K562 (cell line): Measurements from ENCODE around the gene EFCAB12. TPM values are rescaled to one million over a fixed set of nuclear protein-coding genes. Genes with fewer than 3 reads are reported as not detected.

Experiments used
- CHD7 ChIP-seq: fragments of 200-600 bp; sonication (generic); IDR thresholded peaks from one replicate; pipeline ENCODE4 v1.6.1; 2012; ENCODE audit warnings: mild to moderate bottlenecking, low read depth, low read length, inconsistent platforms
- ELF1 ChIP-seq: fragments of 200-800 bp; sonication (Bioruptor generic); IDR thresholded peaks from 2 replicates; pipeline ENCODE4 v1.6.1; 2016; ENCODE audit warnings: missing genetic modification characterization, missing compliant biosample characterization
- FOXK2 ChIP-seq, 2 experiments: fragments of 450-650 bp; IDR thresholded peaks in 1 of 2; conservative IDR thresholded peaks in 1 of 2; 2 replicates each; pipeline ENCODE4 v1.6.1; 2016; ENCODE audit warnings: low read depth in 2 of 2, mild to moderate bottlenecking in 1 of 2
- GATA2 ChIP-seq: sonication (generic); formaldehyde crosslinking; IDR thresholded peaks from 2 replicates; pipeline ENCODE4 v1.4.0; 2020; ENCODE audit warnings: mild to moderate bottlenecking, missing genetic modification reagents
- ILF3 ChIP-seq: fragments of 450-650 bp; IDR thresholded peaks from 2 replicates; pipeline ENCODE4 v1.6.1; 2018; ENCODE audit warnings: antibody characterized with exemption, mild to moderate bottlenecking, moderate library complexity, borderline replicate concordance
- NR4A1 ChIP-seq, 2 experiments: fragments of 250-450 bp in 1 of 2; fragments of 450-650 bp in 1 of 2; sonication (Bioruptor Pico) in 1 of 2; IDR thresholded peaks; 2 replicates each; pipeline versions ENCODE4 v1.4.0 to v1.6.1; 2016 to 2020; ENCODE audit warnings: mild to moderate bottlenecking in 2 of 2, missing compliant biosample characterization in 1 of 2, missing genetic modification characterization in 1 of 2, moderate library complexity in 1 of 2
- RBBP5 ChIP-seq: fragments of 200-600 bp; sonication (generic); IDR thresholded peaks from 2 replicates; pipeline ENCODE4 v1.6.1; 2012; ENCODE audit warnings: borderline replicate concordance, mild to moderate bottlenecking, low read length, control low read depth, inconsistent platforms; ENCODE audit not compliant: insufficient read depth, poor library complexity, severe bottlenecking
- RFX1 ChIP-seq: fragments of 450-650 bp; IDR thresholded peaks from 2 replicates; pipeline ENCODE4 v1.6.1; 2016; ENCODE audit warnings: mild to moderate bottlenecking, moderate library complexity
- TAL1 ChIP-seq: fragments of 450-650 bp; IDR thresholded peaks from 2 replicates; pipeline ENCODE4 v1.6.1; 2016; ENCODE audit warnings: mild to moderate bottlenecking
- ZEB2 ChIP-seq: fragments of 450-650 bp; IDR thresholded peaks from 2 replicates; pipeline ENCODE4 v1.6.1; 2016
- ZNF146 ChIP-seq: IDR thresholded peaks from one replicate; pipeline ENCODE4 v1.6.1; 2018; ENCODE audit warnings: missing compliant biosample characterization; ENCODE audit not compliant: unreplicated experiment
- ZNF445 ChIP-seq: fragments of 250-450 bp; sonication (Bioruptor Pico); IDR thresholded peaks from 2 replicates; pipeline ENCODE4 v1.4.0; 2020; ENCODE audit warnings: low read depth, mild to moderate bottlenecking, moderate library complexity
- ZNF707 ChIP-seq: fragments of 250-450 bp; sonication (Bioruptor Pico); conservative IDR thresholded peaks from 2 replicates; pipeline ENCODE4 v1.8.0; 2022; ENCODE audit warnings: inconsistent platforms, mild to moderate bottlenecking, moderate library complexity
- polyA plus RNA-seq, 8 experiments: library from polyadenylated mRNA; depleted of rRNA in 4 of 8; stranded (reverse) in 5 of 8; unstranded in 3 of 8; fragments of >200 nt; fragmentation: Nextera tagmentation in 2 of 8; fragmentation: Illumina TruSeq in 1 of 8; extraction: Ambion mirVana in 2 of 8; extraction: Trizol in 1 of 8; gene quantifications; 2 replicates each; pipeline versions ENCODE4 v1.2.1 to v1.2.3, GENCODE V29; 2011 to 2014; ENCODE audit warnings: inconsistent platforms in 1 of 8, missing spikeins in 1 of 8
- total RNA-seq, 7 experiments: library from RNA; depleted of rRNA in 6 of 7; stranded (reverse); fragments of >200 nt in 6 of 7; fragmentation: Illumina TruSeq in 2 of 7; extraction: Trizol in 2 of 7; gene quantifications; 2 replicates each; pipeline versions ENCODE4 v1.2.1 to v1.2.3, GENCODE V29; 2011 to 2021; ENCODE audit warnings: low replicate concordance in 1 of 7

Gene EFCAB12
- total and polyA plus RNA-seq, 9 of the 15 experiments (the other 6 are each of a cell fraction or from before 2014, with no cell fraction given) = 0.08 to 0.95 (median 0.56) TPM; not detected in 1

DNA sequence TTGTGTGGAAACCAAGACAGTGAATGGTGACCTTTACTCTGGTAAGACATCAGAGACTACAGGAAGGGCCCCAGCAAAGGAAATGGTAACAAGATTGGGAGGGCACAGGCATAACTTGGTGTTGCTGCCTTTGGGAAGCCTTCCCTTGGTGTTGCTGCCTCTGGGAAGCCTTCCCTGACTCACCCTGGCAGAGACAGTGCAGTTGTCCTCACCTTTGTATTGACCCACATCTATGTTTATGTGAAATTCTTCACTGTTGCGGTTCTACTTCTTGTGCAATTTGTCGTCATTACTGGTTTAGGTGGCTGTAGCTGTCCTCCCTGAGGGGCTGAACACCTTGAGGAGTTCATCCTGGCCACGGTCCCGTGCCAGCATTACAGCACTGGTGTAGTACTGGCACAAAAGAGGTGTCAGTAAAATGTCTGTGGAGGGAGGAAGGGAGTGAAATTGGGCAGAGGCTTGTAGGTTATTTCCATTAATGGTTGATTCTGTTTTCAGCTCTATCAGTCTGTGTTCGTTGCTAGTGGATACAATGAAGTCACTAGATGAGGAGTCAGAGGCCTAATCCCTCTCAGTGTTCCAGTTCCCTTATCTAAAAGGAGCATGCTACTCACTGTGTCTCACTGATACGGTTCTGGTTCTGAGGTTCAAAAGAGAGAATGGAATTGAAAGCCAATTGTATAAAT is 33.2 kb upstream of the EFCAB12 start (continued):
- TF ChIP-seq CHD7 = no peak
- TF ChIP-seq TAL1 = peak; percentile 98
- TF ChIP-seq NR4A1 (CRISPR knock-in tag; IDR thresholded peaks at IDR 0.05) = no peak
- peak; percentile 67; the same call in 1 of the 2 replicates for TF ChIP-seq NR4A1 (tag; IDR thresholded peaks at IDR 0.05)
- no peak for TF ChIP-seq ELF1 (tag)
- TF ChIP-seq ILF3 = peak; percentile 67; the same call in 1 of the 2 replicates
- TF ChIP-seq FOXK2 (conservative IDR thresholded peaks at IDR 0.05 in 1 of 2, IDR thresholded peaks at IDR 0.05 in 1 of 2; ENCODE audit: low read depth in 2 of 2) = peak in 1 of 2 experiments; percentile 49; a peak in 2 of 4 replicates
- peak; percentile 96 for TF ChIP-seq RFX1
- TF ChIP-seq ZNF707 = no peak
- no peak for TF ChIP-seq RBBP5
- peak; percentile 82 for TF ChIP-seq GATA2 (CRISPR knock-in tag)
- no peak for TF ChIP-seq ZNF146
- TF ChIP-seq ZNF445 (CRISPR knock-in tag) = no peak
- TF ChIP-seq ZEB2 = no peak; the same call in 1 of the 2 replicates
